ENCODE measurements around the gene OAT.

OAT gene

DNA sequence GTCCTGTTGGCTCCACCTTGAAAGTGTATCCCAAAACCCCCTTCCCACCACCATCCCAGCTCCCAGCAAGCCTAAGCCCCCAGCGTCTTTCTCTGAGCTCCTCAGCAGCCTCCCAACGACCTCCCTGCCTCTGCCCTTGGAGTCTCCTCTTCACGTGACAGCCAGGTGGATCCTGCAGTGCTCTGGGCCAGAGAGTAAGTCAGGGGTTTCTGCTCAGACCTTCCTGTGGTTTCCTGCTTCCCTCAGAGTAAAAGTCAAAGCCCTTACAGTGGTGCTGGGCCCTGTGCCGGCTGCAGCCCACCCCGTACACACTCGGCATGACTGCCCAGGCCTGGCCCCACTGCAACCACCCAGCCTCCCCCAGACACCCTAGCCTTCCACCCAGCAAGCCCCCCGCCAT is 51.9 kb downstream of the OAT start:
- TF ChIP-seq ZNF70 (CRISPR knock-in tag; IDR thresholded peaks at IDR 0.05) = no peak
- TF ChIP-seq ZNF8 (CRISPR knock-in tag; IDR thresholded peaks at IDR 0.05) = no peak
- no peak for TF ChIP-seq ISL1 (CRISPR knock-in tag; IDR thresholded peaks at IDR 0.05)
- TF ChIP-seq, protein P1, sequence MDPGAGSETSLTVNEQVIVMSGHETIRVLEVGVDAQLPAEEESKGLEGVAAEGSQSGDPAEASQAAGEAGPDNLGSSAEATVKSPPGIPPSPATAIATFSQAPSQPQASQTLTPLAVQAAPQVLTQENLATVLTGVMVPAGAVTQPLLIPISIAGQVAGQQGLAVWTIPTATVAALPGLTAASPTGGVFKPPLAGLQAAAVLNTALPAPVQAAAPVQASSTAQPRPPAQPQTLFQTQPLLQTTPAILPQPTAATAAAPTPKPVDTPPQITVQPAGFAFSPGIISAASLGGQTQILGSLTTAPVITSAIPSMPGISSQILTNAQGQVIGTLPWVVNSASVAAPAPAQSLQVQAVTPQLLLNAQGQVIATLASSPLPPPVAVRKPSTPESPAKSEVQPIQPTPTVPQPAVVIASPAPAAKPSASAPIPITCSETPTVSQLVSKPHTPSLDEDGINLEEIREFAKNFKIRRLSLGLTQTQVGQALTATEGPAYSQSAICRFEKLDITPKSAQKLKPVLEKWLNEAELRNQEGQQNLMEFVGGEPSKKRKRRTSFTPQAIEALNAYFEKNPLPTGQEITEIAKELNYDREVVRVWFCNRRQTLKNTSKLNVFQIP (CRISPR knock-in tag; IDR thresholded peaks at IDR 0.05; ENCODE audit: borderline replicate concordance, low read depth) = no peak
- TF ChIP-seq TOX (CRISPR knock-in tag; IDR thresholded peaks at IDR 0.05; ENCODE audit: borderline replicate concordance) = no peak
- ATAC-seq = no peak

DNA sequence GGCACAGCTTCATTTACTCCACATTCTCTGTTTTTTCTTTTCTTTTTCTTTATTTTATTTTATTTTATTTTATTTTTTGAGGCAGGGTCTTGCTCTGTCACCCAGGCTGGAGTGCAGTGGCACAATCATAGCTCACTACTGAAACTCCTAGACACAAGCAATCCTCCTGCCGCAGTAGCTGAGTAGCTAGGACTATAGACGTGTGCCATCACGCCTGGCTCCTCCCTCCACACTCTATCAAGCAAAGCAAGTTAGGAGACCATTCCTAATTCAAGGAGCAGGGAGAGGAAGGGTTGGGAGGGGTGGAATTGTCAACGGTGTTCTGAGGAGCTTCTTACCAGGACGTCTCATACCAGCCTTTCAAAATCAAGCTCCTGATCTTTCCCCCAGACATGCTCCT is 52.4 kb downstream of the OAT start:
- TF ChIP-seq TCF4 (CRISPR knock-in tag; IDR thresholded peaks at IDR 0.05; ENCODE audit: borderline replicate concordance) = no peak
- TF ChIP-seq ZNF565 (CRISPR knock-in tag; conservative IDR thresholded peaks at IDR 0.05; ENCODE audit: low read depth) = no peak
- TF ChIP-seq, protein P2, sequence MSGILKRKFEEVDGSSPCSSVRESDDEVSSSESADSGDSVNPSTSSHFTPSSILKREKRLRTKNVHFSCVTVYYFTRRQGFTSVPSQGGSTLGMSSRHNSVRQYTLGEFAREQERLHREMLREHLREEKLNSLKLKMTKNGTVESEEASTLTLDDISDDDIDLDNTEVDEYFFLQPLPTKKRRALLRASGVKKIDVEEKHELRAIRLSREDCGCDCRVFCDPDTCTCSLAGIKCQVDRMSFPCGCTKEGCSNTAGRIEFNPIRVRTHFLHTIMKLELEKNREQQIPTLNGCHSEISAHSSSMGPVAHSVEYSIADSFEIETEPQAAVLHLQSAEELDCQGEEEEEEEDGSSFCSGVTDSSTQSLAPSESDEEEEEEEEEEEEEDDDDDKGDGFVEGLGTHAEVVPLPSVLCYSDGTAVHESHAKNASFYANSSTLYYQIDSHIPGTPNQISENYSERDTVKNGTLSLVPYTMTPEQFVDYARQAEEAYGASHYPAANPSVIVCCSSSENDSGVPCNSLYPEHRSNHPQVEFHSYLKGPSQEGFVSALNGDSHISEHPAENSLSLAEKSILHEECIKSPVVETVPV (CRISPR knock-in tag; IDR thresholded peaks at IDR 0.05) = no peak
- TF ChIP-seq ZFP30 (CRISPR knock-in tag; IDR thresholded peaks at IDR 0.05) = no peak
- no peak for TF ChIP-seq GLIS3 (CRISPR knock-in tag; IDR thresholded peaks at IDR 0.05)
- no peak for TF ChIP-seq OSR1 (CRISPR knock-in tag; IDR thresholded peaks at IDR 0.05)
- no peak for TF ChIP-seq PPARA (CRISPR knock-in tag; IDR thresholded peaks at IDR 0.05; ENCODE audit: borderline replicate concordance)
- no peak for TF ChIP-seq RARB (CRISPR knock-in tag; IDR thresholded peaks at IDR 0.05)
- TF ChIP-seq ARNTL (CRISPR knock-in tag; IDR thresholded peaks at IDR 0.05; ENCODE audit: borderline replicate concordance, low read depth) = no peak
- ATAC-seq = no peak

DNA sequence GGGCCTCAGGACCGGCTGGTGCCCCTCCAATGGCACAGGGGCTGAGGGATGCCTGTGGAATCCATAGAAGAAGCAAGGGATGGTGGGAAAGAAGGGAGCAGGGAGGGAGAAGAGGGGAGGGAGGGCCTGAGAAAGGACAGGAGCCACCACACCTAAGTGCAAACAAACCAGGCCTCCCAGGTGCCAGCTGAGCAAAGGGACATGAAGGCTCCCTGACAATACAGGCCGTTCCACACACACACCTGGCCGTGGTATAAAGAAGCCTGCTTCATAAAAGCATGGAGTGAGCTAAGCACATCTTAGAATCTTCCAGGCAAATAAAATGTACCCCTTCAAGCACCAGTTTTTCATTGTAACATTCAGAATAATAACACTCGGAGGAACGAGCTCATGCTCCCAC is 54.0 kb downstream of the OAT start:
- no peak for TF ChIP-seq RARB (CRISPR knock-in tag; IDR thresholded peaks at IDR 0.05)
- TF ChIP-seq CSDC2 (CRISPR knock-in tag; IDR thresholded peaks at IDR 0.05) = no peak
- no peak for TF ChIP-seq ZNF70 (CRISPR knock-in tag; IDR thresholded peaks at IDR 0.05)
- no peak for TF ChIP-seq ZFP3 (CRISPR knock-in tag; IDR thresholded peaks at IDR 0.05)
- no peak for TF ChIP-seq SNAI2 (CRISPR knock-in tag; IDR thresholded peaks at IDR 0.05)
- no peak for TF ChIP-seq TCF4 (CRISPR knock-in tag; IDR thresholded peaks at IDR 0.05; ENCODE audit: borderline replicate concordance)
- TF ChIP-seq, protein P3, sequence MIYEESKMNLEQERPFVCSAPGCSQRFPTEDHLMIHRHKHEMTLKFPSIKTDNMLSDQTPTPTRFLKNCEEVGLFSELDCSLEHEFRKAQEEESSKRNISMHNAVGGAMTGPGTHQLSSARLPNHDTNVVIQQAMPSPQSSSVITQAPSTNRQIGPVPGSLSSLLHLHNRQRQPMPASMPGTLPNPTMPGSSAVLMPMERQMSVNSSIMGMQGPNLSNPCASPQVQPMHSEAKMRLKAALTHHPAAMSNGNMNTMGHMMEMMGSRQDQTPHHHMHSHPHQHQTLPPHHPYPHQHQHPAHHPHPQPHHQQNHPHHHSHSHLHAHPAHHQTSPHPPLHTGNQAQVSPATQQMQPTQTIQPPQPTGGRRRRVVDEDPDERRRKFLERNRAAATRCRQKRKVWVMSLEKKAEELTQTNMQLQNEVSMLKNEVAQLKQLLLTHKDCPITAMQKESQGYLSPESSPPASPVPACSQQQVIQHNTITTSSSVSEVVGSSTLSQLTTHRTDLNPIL (CRISPR knock-in tag; IDR thresholded peaks at IDR 0.05; ENCODE audit: low read depth) = no peak
- TF ChIP-seq TOX (CRISPR knock-in tag; IDR thresholded peaks at IDR 0.05; ENCODE audit: borderline replicate concordance) = no peak
- TF ChIP-seq GLIS3 (CRISPR knock-in tag; IDR thresholded peaks at IDR 0.05) = no peak
- no peak for TF ChIP-seq ZC3H10 (CRISPR knock-in tag; IDR thresholded peaks at IDR 0.05)
- TF ChIP-seq ESRRG (CRISPR knock-in tag; IDR thresholded peaks at IDR 0.05) = no peak
- TF ChIP-seq, protein P1 (CRISPR knock-in tag; IDR thresholded peaks at IDR 0.05; ENCODE audit: borderline replicate concordance, low read depth) = no peak
- ATAC-seq = no peak

DNA sequence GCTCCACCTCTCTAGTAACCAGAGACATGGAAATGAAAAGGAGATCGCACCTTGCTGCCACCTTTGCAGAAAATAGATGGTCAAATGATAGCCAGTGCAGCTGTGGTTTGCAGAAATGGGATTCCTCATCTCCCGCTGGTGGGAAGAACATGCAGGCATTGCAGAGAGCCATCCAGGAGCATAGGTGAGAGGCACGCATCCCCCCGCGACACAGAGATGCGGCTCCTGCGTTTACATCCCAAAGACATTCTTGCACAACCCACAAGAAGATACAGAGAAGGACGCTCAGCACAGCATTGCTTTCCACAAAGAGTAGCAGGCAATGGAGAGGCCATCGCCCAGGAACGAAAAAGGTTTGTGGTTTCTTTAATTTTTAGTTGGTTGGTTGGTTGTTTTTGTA is 56.2 kb downstream of the OAT start:
- TF ChIP-seq CSDC2 (CRISPR knock-in tag; IDR thresholded peaks at IDR 0.05) (no peak), GLIS3 (CRISPR knock-in tag; IDR thresholded peaks at IDR 0.05) (no peak), OSR1 (CRISPR knock-in tag; IDR thresholded peaks at IDR 0.05) (no peak), ARNTL (CRISPR knock-in tag; IDR thresholded peaks at IDR 0.05; ENCODE audit: borderline replicate concordance, low read depth) (no peak), ZFP30 (CRISPR knock-in tag; IDR thresholded peaks at IDR 0.05) (no peak), BACH2 (CRISPR knock-in tag; IDR thresholded peaks at IDR 0.05; ENCODE audit: borderline replicate concordance) (no peak), ZC3H10 (CRISPR knock-in tag; IDR thresholded peaks at IDR 0.05) (no peak), ZNF8 (CRISPR knock-in tag; IDR thresholded peaks at IDR 0.05) (no peak), PPARA (CRISPR knock-in tag; IDR thresholded peaks at IDR 0.05; ENCODE audit: borderline replicate concordance) (no peak), ZNF565 (CRISPR knock-in tag; conservative IDR thresholded peaks at IDR 0.05; ENCODE audit: low read depth) (no peak), RARB (CRISPR knock-in tag; IDR thresholded peaks at IDR 0.05) (no peak)
- TF ChIP-seq, protein P4, sequence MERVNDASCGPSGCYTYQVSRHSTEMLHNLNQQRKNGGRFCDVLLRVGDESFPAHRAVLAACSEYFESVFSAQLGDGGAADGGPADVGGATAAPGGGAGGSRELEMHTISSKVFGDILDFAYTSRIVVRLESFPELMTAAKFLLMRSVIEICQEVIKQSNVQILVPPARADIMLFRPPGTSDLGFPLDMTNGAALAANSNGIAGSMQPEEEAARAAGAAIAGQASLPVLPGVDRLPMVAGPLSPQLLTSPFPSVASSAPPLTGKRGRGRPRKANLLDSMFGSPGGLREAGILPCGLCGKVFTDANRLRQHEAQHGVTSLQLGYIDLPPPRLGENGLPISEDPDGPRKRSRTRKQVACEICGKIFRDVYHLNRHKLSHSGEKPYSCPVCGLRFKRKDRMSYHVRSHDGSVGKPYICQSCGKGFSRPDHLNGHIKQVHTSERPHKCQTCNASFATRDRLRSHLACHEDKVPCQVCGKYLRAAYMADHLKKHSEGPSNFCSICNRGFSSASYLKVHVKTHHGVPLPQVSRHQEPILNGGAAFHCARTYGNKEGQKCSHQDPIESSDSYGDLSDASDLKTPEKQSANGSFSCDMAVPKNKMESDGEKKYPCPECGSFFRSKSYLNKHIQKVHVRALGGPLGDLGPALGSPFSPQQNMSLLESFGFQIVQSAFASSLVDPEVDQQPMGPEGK (CRISPR knock-in tag; IDR thresholded peaks at IDR 0.05; ENCODE audit: borderline replicate concordance) = no peak
- TF ChIP-seq, protein P3 (CRISPR knock-in tag; IDR thresholded peaks at IDR 0.05; ENCODE audit: low read depth) = no peak
- TF ChIP-seq, protein P1 (CRISPR knock-in tag; IDR thresholded peaks at IDR 0.05; ENCODE audit: borderline replicate concordance, low read depth) = no peak
- ATAC-seq = no peak

All from SK-N-SH treated with all-trans-retinoic acid at 6 μM for 48 hours (cell line).